Gastroesophageal sphincter (tissue), 3 donors: ENCODE results near the gene ST6GAL2.

Source experiments
- EP300 ChIP-seq: sonication (generic); formaldehyde crosslinking; IDR thresholded peaks from one replicate; pipeline ENCODE4 v1.6.1; 2017; ENCODE audit warnings: antibody characterized with exemption, mild to moderate bottlenecking
- POLR2A ChIP-seq, 2 donors: fragments of 450-650 bp; IDR thresholded peaks; one replicate each; pipeline ENCODE4 v1.6.1; 2017; ENCODE audit warnings: antibody characterized with exemption in 2 of 2, mild to moderate bottlenecking in 2 of 2, moderate library complexity in 1 of 2
- POLR2AphosphoS5 ChIP-seq: sonication (generic); formaldehyde crosslinking; IDR thresholded peaks from one replicate; pipeline ENCODE4 v1.6.1; 2017; ENCODE audit warnings: antibody characterized with exemption
- TF ChIP-seq, protein P1 (sequence below), 4 experiments: fragments of 200-600 bp in 2 of 4; fragments of 450-650 bp in 2 of 4; sonication (generic) in 1 of 4; IDR thresholded peaks; one replicate each; pipeline ENCODE4 v1.5.1; 2017 to 2019; ENCODE audit warnings: antibody characterized with exemption in 4 of 4, mild to moderate bottlenecking in 2 of 4, moderate library complexity in 2 of 4

- TF ChIP-seq, protein P1, sequence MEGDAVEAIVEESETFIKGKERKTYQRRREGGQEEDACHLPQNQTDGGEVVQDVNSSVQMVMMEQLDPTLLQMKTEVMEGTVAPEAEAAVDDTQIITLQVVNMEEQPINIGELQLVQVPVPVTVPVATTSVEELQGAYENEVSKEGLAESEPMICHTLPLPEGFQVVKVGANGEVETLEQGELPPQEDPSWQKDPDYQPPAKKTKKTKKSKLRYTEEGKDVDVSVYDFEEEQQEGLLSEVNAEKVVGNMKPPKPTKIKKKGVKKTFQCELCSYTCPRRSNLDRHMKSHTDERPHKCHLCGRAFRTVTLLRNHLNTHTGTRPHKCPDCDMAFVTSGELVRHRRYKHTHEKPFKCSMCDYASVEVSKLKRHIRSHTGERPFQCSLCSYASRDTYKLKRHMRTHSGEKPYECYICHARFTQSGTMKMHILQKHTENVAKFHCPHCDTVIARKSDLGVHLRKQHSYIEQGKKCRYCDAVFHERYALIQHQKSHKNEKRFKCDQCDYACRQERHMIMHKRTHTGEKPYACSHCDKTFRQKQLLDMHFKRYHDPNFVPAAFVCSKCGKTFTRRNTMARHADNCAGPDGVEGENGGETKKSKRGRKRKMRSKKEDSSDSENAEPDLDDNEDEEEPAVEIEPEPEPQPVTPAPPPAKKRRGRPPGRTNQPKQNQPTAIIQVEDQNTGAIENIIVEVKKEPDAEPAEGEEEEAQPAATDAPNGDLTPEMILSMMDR (IDR thresholded peaks at IDR 0.05), result no peak
- TF ChIP-seq EP300 (no peak), POLR2A (IDR thresholded peaks at IDR 0.05) (no peak), POLR2AphosphoS5 (no peak)
These were observed 14.0 kb upstream of the ST6GAL2 start for GRCh38 chr2:106899786-106900530.
